H4 (cell line): Measurements from ENCODE around the gene TMEM161B. TPM values are rescaled to one million over a fixed set of nuclear protein-coding genes. Genes with fewer than 3 reads are reported as not detected.
"Not testable (repeated sequence)": the region's sequence is repeated elsewhere in the genome, so short reads cannot be mapped to it uniquely, and the experiment has no call there.

Experiments
- DNase-seq: peaks from one replicate; pipeline ENCODE4 v3.0.0-alpha.2; 2015; ENCODE audit warnings: low spot score
- total RNA-seq: library from RNA; depleted of rRNA; stranded (reverse); fragments of >200 nt; shearing (Covaris generic); gene quantifications from 2 replicates; pipeline ENCODE4 v1.2.3, GENCODE V29; 2014

Gene TMEM161B
- total RNA-seq, 1 experiment from 2014 or later, result 10.0 TPM

- no peak for DNase-seq
Measured at GRCh38 chr5:88248743-88249540, 19.7 kb downstream of the TMEM161B start.

GRCh38 chr5:88248094-88248493 lies 20.6 kb downstream of the TMEM161B start:
- no peak for DNase-seq

- no peak for DNase-seq
Measured at GRCh38 chr5:88245893-88246244, 22.8 kb downstream of the TMEM161B start.

GRCh38 chr5:88245241-88245892 lies 23.3 kb downstream of the TMEM161B start:
- no peak for DNase-seq

- DNase-seq, result no peak
Measured at GRCh38 chr5:88244686-88245085, 24.0 kb downstream of the TMEM161B start.

- DNase-seq, result not testable (repeated sequence)
Measured at GRCh38 chr5:88243493-88243892, 25.2 kb downstream of the TMEM161B start.

- DNase-seq, result no peak
Measured at GRCh38 chr5:88238732-88239131, 29.9 kb downstream of the TMEM161B start.

- no peak for DNase-seq
Measured at GRCh38 chr5:88236866-88237642, 31.6 kb downstream of the TMEM161B start.

GRCh38 chr5:88235828-88236227 lies 32.8 kb downstream of the TMEM161B start:
- no peak for DNase-seq

GRCh38 chr5:88235346-88235745 lies 33.3 kb downstream of the TMEM161B start:
- no peak for DNase-seq

- DNase-seq, result no peak
Measured at GRCh38 chr5:88230546-88231066, 38.0 kb downstream of the TMEM161B start.

GRCh38 chr5:88226881-88227450 lies 41.7 kb downstream of the TMEM161B start:
- DNase-seq, result no peak

GRCh38 chr5:88214655-88215054 lies 54.0 kb downstream of the TMEM161B start:
- no peak for DNase-seq

GRCh38 chr5:88207575-88207974 lies 61.1 kb downstream of the TMEM161B start:
- DNase-seq, result no peak

- DNase-seq, result no peak
Measured at GRCh38 chr5:88203981-88204750, 64.5 kb downstream of the TMEM161B start.

- DNase-seq, result no peak
Measured at GRCh38 chr5:88195636-88196035, 73.0 kb downstream of the TMEM161B start.

GRCh38 chr5:88193896-88194295 lies 74.7 kb downstream of the TMEM161B start:
- DNase-seq, result no peak

- DNase-seq, result no peak
Measured at GRCh38 chr5:88190106-88190834, 78.4 kb downstream of the TMEM161B start.

GRCh38 chr5:88189484-88189883 lies 79.2 kb downstream of the TMEM161B start:
- not testable (repeated sequence) for DNase-seq

GRCh38 chr5:88188458-88189132 lies 80.0 kb downstream of the TMEM161B start:
- no peak for DNase-seq
